ENCODE results near the gene KYNU.
"Not testable (repeated sequence)": the region's sequence is repeated elsewhere in the genome, so short reads cannot be mapped to it uniquely, and the experiment has no call there.

KYNU gene

GRCh38 chr2:142877216-142877838, at the start of gene KYNU:
Gene KYNU (plus strand): TSS chr2:142877664. CDS start chr2:142885368, 7,704 bp downstream.
- no peak for DNase-seq (ENCODE audit: low spot score)

GRCh38 chr2:142834021-142834420, 43.4 kb upstream of the KYNU start:
- no peak for DNase-seq (ENCODE audit: low spot score)

GRCh38 chr2:142840436-142840835, 37.0 kb upstream of the KYNU start:
- DNase-seq (ENCODE audit: low spot score) = no peak

- DNase-seq (ENCODE audit: low spot score) = no peak
Measured at GRCh38 chr2:142841788-142842187, 35.7 kb upstream of the KYNU start.

- DNase-seq (ENCODE audit: low spot score) = no peak
Measured at GRCh38 chr2:142842369-142842768, 35.1 kb upstream of the KYNU start.

GRCh38 chr2:142843731-142844130, 33.7 kb upstream of the KYNU start:
- no peak for DNase-seq (ENCODE audit: low spot score)

GRCh38 chr2:142848023-142848606, 29.3 kb upstream of the KYNU start:
- DNase-seq (ENCODE audit: low spot score) = no peak

- DNase-seq (ENCODE audit: low spot score) = no peak
Measured at GRCh38 chr2:142849820-142850219, 27.6 kb upstream of the KYNU start.

- no peak for DNase-seq (ENCODE audit: low spot score)
Measured at GRCh38 chr2:142853912-142854311, 23.6 kb upstream of the KYNU start.

GRCh38 chr2:142857256-142858164, 20.0 kb upstream of the KYNU start:
- no peak for DNase-seq (ENCODE audit: low spot score)

- DNase-seq (ENCODE audit: low spot score) = no peak
Measured at GRCh38 chr2:142858961-142859360, 18.5 kb upstream of the KYNU start.

- no peak for DNase-seq (ENCODE audit: low spot score)
Measured at GRCh38 chr2:142862299-142862698, 15.2 kb upstream of the KYNU start.

GRCh38 chr2:142862847-142863246, 14.6 kb upstream of the KYNU start:
- DNase-seq (ENCODE audit: low spot score) = no peak

GRCh38 chr2:142863485-142863961, 13.9 kb upstream of the KYNU start:
- no peak for DNase-seq (ENCODE audit: low spot score)

- DNase-seq (ENCODE audit: low spot score) = not testable (repeated sequence)
Measured at GRCh38 chr2:142864605-142865004, 12.9 kb upstream of the KYNU start.

- peak; percentile 65 for DNase-seq (ENCODE audit: low spot score)
Measured at GRCh38 chr2:142865924-142866323, 11.5 kb upstream of the KYNU start.

- no peak for DNase-seq (ENCODE audit: low spot score)
Measured at GRCh38 chr2:142866426-142866825, 11.0 kb upstream of the KYNU start.

- no peak for DNase-seq (ENCODE audit: low spot score)
Measured at GRCh38 chr2:142867136-142867535, 10.3 kb upstream of the KYNU start.

GRCh38 chr2:142868229-142868762, 9.2 kb upstream of the KYNU start:
- no peak for DNase-seq (ENCODE audit: low spot score)

- DNase-seq (ENCODE audit: low spot score) = not testable (repeated sequence)
Measured at GRCh38 chr2:142869065-142869460, 8.4 kb upstream of the KYNU start.

GRCh38 chr2:142869461-142870106, 7.9 kb upstream of the KYNU start:
- no peak for DNase-seq (ENCODE audit: low spot score)

GRCh38 chr2:142870526-142870925, 6.9 kb upstream of the KYNU start:
- DNase-seq (ENCODE audit: low spot score) = no peak
